Camera-type eye (tissue), 1 donor: Measurements from ENCODE around the gene POP7. TPM values are rescaled to one million over a fixed set of nuclear protein-coding genes. Genes with fewer than 3 reads are reported as not detected.

ENCODE experiments used
- total RNA-seq: library from RNA; depleted of rRNA; stranded (reverse); fragments of >200 nt; gene quantifications from one replicate; pipeline ENCODE4 v1.2.3, GENCODE V29; 2014

POP7 gene
- total RNA-seq, result 25.2 TPM

DNA sequence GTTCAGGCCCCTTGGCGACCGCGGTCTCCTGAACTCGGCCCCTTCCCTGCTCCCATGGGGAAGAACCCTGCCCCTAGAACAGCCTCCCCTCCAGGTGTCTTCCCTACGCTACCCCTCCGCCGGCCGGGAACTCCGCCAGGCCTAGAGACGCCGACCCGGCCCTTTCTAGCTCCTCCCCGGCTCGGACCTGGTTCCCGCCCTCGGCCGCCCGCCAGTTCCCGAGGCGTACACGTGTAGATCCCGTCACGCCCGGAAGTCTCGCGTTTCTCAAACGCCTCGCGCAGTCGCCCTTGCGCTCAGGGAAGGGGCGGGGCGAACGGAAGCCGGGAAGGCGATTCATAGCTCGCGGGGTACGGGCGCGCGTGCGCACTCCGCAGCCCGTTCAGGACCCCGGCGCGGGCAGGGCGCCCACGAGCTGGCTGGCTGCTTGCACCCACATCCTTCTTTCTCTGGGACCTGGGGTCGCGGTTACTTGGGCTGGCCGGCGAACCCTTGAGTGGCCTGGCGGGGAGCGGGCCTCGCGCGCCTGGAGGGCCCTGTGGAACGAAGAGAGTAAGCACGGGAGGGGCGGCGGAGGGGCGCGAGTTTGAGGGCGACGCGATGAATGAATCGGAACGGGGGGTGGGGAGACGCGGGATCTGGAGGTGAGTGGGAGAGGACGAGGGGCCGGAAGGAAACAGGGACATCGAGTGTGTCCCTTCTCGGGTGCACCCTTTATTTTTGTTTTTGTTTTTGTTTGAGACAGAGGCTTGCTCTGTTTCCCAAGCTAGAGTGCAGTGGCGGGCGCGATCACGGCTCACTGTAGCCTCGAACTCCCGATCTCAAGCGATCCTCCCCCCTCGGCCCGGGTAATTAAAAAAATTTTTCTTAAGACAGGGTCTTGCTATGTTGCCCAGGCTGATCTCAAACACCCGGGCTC, at the start of gene POP7:
POP7 (plus strand) TSS at position 369 of the 919 bp plus-strand sequence. CDS start 710 bp downstream, outside the sequence.

DNA sequence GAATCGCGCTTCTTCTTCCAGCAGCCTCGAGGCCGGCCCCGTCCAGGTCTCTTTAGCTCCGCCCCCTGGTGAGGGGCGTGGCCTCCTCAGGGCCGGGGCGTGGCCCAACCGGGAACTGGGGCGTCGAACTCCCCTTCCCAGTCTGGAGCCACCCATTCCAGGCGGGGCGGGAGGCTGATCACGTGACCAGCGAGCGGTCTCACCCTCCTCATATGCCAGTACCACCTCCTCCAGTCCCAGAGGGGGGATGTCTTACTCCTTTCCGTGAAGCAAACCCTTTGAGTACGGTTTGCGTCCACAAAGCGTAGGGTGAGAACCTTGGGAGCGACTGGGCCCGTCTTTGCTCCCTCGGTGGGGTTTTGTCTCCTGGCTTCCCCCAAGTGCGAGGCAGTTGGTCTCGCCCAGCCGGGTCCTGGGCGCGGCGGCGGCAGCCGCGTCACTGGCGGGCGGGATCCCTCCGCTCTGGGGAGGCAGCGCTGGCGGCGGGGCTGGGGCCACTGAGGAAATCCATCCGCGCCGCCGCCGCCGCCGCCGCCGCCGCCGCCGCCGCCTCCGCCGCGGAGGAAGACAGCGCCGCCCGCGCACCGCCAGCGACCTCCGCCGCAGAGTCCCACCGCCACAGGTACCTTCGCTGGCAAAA, 32.5 kb upstream of the POP7 start, which contains the start of gene GNB2:
GNB2 (plus strand) TSS at position 439 of the 640 bp plus-strand sequence. CDS start 2,526 bp downstream, outside the sequence.

DNA sequence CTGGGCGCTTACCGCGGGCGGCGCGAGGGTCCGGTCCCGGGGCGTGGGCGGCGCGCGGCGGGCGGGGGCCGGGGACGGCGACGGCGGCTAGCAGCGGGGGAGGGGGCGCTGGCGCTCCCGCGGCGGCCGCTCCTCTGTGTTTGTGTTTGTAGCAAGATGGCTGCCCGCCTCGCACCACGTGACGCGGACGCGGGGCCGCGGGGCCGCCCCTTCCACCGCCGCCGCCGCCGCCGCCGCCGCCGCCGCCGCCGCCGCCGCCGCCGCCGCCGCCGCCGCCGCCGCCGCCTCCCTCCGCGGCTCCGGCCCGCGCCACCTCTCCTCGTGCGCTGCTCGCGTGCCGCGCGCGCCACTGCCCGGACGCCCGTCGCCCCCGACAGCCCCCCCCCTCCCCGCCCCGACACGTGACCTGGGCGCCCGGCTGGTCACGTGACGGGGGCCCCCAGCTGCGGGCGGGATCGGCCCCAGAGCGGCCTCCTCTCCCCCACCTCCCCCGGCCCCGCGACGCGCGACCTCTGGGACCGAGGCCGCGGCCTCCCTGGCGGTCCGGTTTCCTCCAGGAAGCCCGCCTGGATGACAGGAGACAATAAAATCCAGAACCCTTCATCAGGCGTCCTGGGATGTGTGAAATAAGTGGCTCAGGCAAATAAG, 11.7 kb upstream of the POP7 start, which contains the start of gene GIGYF1:
GIGYF1 (minus strand) TSS at position 153 of the 648 bp plus-strand sequence. CDS start 6,012 bp downstream, outside the sequence.

DNA sequence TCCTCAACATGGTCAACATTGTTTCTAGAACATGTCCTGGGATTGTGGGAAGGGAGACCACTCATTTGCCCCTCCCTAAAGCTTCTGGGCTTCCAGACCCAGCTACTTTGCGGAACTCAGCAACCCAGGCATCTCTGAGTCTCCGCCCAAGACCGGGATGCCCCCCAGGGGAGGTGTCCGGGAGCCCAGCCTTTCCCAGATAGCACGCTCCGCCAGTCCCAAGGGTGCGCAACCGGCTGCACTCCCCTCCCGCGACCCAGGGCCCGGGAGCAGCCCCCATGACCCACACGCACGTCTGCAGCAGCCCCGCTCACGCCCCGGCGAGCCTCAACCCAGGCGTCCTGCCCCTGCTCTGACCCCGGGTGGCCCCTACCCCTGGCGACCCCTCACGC, 14.4 kb downstream of the POP7 start, which contains the start of gene EPO:
EPO (plus strand) TSS at position 190 of the 392 bp plus-strand sequence. CDS start 513 bp downstream, outside the sequence.

Other genes starting within 250 kb of the POP7 start
- not detected for gene SPACDR, start 241.9 kb upstream of the POP7 start, total RNA-seq
- gene TSC22D4, start 226.9 kb upstream of the POP7 start, total RNA-seq, result 29.0 TPM
- gene NYAP1, start 222.2 kb upstream of the POP7 start, total RNA-seq, result 6.0 TPM
- 7.5 TPM for gene AGFG2, start 166.9 kb upstream of the POP7 start, total RNA-seq
- gene SAP25, start 132.2 kb upstream of the POP7 start, total RNA-seq, result not detected
- 41.8 TPM for gene LRCH4, start 120.0 kb upstream of the POP7 start, total RNA-seq
- gene FBXO24, start 119.8 kb upstream of the POP7 start, total RNA-seq, result 2.5 TPM
- gene PCOLCE, start 103.8 kb upstream of the POP7 start, total RNA-seq, result 198 TPM
- 10.0 TPM for gene MOSPD3, start 93.6 kb upstream of the POP7 start, total RNA-seq
- 6.2 TPM for gene TFR2, start 64.6 kb upstream of the POP7 start, total RNA-seq
- gene ACTL6B, start 49.7 kb upstream of the POP7 start, total RNA-seq, result 14.7 TPM
- gene GNB2, start 32.4 kb upstream of the POP7 start, total RNA-seq, result 103 TPM
- gene GIGYF1, start 11.9 kb upstream of the POP7 start, total RNA-seq, result 45.0 TPM
- not detected for gene EPO, start 14.3 kb downstream of the POP7 start, total RNA-seq
- gene ZAN, start 27.5 kb downstream of the POP7 start, total RNA-seq, result not detected
- 53.1 TPM for gene EPHB4, start 121.4 kb downstream of the POP7 start, total RNA-seq
- gene SLC12A9, start 146.6 kb downstream of the POP7 start, total RNA-seq, result 17.0 TPM
- 44.5 TPM for gene TRIP6, start 161.3 kb downstream of the POP7 start, total RNA-seq
- gene SRRT, start 169.0 kb downstream of the POP7 start, total RNA-seq, result 88.3 TPM
- 0.82 TPM for gene UFSP1, start 183.6 kb downstream of the POP7 start, total RNA-seq
- gene ACHE, start 189.8 kb downstream of the POP7 start, total RNA-seq, result 25.7 TPM
- not detected for gene MUC3A, start 243.4 kb downstream of the POP7 start, total RNA-seq